Inferior parietal cortex (tissue), 1 donor: ENCODE results near the gene ADRB1.

ENCODE experiments used
- DNase-seq: peaks from one replicate; pipeline ENCODE4 v3.0.0-alpha.2; 2016; ENCODE audit errors: extremely low spot score

ADRB1 gene

DNA sequence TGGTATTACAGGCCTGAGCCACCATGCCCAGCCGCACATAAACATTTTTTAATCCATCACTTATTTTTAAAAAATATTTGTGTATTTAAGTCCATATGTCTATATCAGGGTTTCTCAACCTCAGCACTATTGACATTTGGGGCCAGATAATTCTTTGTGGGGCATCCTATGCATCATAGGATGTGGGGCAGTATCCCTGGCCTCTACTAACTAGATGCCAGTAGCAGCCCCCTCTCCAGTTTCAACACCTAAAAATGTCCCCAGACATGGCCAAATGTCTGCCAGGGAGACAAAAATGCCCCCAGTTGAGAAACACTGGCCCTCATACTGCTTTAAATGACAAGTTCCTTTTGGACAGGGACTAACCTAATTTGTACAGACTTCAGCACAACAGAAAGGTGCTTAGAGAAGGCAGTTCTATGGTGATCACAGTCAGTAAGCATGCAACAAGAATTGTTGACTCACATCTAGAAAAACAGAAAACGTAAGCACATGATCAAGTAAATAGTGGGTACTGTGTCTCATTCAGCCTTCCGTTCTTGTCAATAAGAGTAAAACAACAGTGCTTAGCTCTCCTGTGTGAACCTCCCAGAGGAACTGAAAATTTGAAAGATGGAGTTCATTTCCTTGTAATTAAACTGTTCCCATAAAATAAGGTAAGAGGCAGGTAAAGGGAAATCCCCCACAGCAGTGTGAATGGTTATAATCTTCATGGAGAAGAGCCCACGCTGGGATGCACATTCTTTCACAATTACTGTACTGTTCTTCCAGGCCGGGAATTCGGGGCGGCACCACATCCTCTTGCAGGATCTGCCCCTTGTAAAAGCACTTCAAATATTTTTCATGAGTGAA lies 17.3 kb upstream of the ADRB1 start:
- DNase-seq = no peak

DNA sequence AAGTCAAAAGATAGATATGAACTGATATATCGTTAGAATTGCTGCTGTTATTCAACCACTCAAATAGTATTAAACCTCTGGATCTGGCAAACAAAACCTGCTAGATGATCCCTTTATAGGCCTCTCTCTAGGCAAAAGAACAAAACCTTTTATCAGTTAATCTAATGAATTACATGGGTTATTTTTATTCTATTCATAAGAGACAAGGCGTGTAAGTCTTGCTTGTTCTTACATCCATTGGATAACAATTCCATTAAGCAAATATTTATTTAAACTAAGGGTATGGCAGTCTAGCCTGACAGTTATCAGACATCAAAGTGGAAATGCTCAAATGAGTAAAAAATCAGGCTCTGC lies 16.6 kb upstream of the ADRB1 start:
- DNase-seq = no peak

DNA sequence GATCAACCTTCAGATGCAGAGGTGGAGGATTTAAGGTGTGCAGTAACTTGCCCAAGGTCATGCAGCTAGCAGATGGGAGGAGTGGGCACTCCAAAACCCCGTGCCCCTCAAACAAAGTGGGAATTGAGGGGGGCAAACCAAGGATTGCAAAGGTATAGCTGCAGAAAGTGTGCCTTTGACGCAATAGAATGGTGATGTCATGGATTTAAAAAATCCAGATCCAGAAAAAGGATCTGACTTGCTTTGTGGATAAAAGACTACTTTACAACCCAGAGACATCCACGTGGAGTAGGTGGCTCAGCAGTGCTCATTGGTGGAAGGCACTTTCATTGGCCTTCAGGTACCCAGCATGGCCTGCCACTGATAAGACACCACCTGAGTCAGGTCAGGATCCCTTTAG lies 15.7 kb upstream of the ADRB1 start:
- DNase-seq = no peak

DNA sequence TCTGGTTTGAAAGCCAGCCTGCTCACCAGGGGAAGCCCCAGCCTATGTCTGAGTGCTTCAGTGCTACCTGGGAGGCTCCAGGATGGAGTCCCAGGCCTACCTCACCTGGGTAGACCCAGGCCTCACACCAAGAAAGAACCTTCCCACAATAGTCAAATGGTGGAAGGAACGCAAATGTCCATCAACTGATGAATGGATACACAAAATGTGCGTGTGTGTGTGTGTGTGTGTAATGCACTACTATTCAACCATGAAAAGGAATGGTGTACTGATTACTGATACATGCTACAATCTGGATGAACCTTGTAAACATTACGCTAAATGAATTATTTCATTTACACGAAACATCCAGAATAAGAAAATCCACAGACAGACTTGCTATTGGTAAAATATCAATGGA lies 15.2 kb upstream of the ADRB1 start:
- DNase-seq = no peak

DNA sequence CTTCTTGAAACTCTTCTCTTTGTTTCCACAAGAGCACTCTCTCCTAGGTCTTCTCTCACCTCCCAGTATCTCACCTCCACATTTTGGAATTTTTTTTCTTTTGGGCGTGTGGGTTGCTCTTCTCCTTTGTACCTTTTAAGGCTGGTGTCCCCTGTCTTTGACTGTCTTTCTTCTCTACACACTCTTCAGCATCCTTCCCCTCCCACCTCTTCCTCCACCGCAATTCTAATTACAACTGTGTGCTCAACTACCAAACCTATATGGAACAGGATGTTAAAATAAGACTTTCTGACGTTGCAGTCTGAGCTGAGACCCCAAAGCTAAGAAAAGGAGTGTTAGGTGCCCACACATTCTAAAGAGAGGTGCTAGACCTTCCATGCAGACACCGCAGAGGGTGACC lies 14.0 kb upstream of the ADRB1 start:
- DNase-seq = no peak

DNA sequence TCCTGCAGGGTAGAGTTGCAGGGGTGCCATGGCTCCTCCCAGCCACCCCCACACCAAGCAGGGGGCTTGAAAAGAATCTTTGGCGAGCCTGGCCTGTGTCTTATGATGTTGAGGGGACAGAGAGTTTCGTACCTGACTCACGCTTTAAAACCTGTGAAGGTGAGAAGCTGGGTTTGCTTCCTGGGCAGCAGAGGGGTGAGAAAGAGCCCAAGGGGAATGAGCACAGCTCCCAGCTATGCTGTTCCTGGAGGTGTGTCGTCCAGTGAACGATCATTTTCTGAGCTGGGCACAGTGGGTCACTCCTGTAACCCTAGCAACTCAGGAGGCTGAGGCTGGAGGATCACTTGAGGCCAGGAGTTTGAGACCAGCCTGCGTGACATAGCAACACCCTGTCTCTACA lies 13.5 kb upstream of the ADRB1 start:
- no peak for DNase-seq

DNA sequence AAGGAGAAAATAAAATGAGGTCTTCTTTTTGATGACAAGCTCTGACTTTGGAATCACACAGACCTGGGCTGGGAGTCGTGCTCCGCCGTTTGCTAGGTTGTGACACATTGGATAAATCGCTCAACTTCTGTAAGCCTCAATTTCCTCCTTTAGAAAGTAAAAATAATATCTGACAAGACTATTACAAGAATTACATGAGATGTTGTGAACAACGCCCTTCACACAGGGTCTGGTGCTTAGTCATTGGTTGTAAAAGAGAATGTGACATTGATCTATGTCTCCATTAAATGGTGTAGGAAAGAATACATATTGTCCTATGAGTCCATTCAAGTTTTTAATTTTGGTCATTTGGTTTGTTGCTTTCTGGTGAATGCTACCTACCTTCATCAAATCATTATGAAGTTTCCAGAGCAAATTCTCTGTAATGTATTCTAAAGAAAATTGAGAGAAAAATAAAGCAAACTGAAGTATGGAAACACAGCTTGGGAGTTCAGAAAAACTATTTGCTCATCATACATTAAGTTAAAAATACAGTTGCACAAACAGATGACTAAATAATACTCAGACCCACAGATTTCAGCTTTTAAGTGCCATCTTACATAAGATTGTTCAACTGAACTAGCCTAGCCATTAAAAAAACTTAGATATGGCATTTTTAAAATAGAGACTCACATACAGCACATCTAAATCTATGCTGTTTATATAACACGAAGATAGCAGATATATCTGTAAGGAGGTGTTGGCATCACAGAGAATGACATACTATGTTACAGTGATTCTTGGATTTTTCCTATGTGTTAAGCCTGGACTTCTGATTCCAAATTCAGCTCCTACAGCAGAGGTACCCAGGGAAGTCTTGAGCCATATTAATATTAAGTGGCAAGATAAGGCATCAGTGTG lies 12.3 kb upstream of the ADRB1 start:
- DNase-seq = no peak

DNA sequence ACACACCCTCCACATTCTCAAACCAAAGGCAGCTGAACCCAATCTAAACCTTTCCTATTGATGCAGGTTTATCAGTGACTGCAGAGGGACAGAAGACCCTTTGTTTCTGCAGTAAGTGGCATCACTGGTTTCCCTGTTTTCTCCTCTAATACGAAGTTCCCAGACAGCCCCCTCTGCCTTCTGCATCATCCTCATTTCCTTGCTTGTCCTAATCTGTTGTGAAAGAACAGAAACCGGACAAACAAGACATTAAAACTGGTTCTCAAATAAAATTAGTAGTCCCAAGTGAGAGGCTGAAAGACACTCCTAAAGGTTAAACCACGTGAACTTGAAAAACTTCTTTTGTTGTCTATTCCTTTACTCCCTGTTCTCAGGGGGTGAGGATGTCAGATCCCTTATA lies 10.1 kb upstream of the ADRB1 start:
- no peak for DNase-seq

DNA sequence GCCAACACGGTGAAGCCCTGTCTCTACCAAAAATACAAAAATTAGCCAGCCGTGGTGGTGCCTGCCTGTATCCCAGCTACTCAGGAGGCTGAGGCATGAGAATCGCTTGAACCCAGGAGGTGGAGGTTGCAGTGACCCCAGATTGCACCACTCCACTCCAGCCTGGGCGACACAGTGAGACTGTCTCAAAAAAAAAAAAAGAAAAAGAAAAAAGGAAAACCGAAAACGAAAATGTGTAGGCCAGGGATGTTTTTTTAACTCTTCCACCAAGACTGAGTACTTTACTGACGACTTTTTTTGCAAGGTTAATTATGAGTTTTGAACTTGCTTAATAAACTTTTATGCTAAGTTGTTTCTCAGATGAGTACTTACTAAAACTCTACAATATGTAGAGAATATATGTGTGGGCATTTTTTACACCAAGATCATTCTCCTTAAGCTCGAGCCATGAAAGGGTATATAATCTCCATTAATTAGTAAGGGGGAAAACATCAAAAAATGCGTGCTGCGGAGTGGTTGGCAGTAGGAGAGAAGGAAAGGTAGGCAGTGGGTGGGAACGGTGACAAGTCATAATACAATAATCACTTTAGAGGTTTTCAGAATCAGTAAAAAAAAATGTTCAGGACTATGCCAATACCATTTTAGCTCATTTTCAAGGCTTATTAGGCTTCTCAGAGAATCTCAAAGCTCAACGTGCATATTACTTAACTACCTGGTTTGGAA lies 8.6 kb upstream of the ADRB1 start:
- no peak for DNase-seq

DNA sequence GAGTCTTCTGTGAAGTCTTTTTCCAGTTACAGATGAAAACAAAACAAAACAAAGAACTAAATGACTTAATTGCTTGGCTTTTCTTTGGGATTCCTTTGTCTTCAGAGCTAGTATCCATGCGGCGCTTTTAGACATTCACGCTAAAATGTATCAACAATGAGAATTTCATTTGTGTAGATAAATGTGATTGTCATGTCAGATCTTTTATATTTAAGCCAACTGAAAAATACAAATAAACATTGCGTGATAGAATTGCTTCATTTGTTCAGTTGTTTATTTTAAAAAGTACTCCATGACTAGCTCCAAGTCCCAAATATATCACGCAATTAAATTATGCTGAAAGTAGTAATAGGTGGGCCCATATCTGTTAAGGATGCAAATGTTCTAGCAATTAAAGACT lies 7.9 kb upstream of the ADRB1 start:
- DNase-seq = no peak

DNA sequence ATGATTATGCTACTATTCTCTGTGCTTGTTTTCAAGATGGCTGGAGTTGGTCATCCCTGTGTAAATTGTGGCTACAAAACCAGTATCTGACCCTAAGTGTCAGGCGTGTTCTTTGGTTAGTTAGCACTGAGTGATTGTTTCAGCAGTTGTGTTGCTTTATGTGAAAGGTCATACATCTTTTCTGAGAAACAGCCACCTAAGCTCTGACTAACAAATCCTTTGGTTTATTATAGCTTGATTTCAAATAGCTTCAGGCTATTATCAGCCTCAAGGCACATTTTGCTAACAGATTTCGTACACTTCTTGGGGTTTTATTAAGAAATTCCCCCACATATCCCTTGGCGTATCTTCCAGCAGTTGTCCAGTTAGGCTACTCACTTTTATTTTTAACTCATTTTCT lies 4.8 kb upstream of the ADRB1 start:
- no peak for DNase-seq

DNA sequence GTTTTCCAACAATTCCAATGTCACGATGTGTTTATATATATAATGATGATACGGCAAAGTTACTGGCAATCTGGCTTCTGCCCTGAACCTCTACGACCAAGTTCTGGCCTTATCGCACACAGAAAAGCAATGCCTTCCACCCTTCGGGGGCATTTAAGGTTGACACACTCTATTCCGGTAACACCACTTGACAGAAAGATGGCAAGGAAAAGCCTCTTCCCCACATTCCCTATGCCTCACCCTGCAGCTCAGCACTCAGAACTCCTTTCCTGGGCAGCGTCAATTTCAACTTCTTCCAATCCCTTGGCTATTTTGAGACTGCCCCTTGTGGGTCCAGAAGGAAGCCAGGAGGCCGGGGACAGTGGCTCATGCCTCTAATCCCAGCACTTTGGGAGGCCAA lies 2.5 kb upstream of the ADRB1 start:
- no peak for DNase-seq

DNA sequence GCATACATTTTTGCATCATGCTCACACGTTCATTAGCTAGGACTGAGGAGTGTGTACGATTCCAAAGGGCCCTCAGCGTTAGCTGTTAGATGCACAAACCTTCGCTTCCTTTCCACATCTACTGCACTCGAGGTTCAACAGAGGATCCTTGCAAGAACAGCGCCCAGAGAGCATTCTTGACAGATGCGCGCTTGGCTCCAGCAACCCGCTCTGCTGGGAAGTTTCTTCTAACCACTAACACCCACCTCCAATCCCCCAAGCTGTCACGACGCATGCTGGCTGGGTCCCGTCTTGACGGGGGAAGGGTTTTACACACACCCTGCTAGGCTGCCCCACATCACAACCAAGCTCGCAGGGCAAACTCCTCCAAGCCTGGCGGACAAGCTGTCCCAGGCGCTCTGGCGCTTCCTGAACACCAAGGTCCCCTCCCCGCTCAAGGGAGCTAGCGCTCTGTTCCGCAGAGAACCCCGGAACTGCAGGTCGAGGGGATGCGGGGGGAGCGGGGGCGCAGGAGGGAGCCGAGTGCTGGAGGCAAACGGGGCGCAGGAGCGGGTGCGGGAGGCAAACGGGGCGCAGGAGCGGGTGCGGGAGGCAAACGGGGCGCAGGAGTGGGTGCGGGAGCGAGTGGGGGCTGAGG lies 653 bp upstream of the ADRB1 start:
- no peak for DNase-seq

DNA sequence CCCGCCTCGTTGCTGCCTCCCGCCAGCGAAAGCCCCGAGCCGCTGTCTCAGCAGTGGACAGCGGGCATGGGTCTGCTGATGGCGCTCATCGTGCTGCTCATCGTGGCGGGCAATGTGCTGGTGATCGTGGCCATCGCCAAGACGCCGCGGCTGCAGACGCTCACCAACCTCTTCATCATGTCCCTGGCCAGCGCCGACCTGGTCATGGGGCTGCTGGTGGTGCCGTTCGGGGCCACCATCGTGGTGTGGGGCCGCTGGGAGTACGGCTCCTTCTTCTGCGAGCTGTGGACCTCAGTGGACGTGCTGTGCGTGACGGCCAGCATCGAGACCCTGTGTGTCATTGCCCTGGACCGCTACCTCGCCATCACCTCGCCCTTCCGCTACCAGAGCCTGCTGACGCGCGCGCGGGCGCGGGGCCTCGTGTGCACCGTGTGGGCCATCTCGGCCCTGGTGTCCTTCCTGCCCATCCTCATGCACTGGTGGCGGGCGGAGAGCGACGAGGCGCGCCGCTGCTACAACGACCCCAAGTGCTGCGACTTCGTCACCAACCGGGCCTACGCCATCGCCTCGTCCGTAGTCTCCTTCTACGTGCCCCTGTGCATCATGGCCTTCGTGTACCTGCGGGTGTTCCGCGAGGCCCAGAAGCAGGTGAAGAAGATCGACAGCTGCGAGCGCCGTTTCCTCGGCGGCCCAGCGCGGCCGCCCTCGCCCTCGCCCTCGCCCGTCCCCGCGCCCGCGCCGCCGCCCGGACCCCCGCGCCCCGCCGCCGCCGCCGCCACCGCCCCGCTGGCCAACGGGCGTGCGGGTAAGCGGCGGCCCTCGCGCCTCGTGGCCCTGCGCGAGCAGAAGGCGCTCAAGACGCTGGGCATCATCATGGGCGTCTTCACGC lies 825 bp downstream of the ADRB1 start:
- DNase-seq = no peak

DNA sequence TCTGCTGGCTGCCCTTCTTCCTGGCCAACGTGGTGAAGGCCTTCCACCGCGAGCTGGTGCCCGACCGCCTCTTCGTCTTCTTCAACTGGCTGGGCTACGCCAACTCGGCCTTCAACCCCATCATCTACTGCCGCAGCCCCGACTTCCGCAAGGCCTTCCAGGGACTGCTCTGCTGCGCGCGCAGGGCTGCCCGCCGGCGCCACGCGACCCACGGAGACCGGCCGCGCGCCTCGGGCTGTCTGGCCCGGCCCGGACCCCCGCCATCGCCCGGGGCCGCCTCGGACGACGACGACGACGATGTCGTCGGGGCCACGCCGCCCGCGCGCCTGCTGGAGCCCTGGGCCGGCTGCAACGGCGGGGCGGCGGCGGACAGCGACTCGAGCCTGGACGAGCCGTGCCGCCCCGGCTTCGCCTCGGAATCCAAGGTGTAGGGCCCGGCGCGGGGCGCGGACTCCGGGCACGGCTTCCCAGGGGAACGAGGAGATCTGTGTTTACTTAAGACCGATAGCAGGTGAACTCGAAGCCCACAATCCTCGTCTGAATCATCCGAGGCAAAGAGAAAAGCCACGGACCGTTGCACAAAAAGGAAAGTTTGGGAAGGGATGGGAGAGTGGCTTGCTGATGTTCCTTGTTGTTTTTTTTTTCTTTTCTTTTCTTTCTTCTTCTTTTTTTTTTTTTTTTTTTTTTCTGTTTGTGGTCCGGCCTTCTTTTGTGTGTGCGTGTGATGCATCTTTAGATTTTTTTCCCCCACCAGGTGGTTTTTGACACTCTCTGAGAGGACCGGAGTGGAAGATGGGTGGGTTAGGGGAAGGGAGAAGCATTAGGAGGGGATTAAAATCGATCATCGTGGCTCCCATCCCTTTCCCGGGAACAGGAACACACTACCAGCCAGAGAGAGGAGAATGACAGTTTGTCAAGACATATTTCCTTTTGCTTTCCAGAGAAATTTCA lies 1.7 kb downstream of the ADRB1 start:
- DNase-seq = no peak

DNA sequence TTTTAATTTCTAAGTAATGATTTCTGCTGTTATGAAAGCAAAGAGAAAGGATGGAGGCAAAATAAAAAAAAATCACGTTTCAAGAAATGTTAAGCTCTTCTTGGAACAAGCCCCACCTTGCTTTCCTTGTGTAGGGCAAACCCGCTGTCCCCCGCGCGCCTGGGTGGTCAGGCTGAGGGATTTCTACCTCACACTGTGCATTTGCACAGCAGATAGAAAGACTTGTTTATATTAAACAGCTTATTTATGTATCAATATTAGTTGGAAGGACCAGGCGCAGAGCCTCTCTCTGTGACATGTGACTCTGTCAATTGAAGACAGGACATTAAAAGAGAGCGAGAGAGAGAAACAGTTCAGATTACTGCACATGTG lies 2.4 kb downstream of the ADRB1 start:
- DNase-seq = no peak

DNA sequence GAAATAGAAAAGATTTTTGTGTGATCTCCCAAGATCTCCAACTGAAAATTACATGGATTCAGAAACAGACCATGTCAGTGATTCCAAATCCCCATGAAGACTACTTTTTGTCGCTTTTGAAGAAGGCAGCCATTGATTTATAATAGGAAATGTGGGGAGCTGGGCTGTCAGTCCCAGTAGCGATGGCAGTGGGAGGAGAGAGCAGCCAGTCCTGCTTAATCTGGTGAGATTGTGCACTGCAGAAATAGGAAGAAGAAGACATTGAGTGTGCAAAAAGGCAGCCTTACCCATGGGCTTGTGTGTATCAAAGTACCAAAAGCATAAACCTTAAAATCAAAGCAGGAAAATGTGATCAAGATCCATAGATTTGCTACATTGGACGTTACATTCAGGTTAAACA lies 4.8 kb downstream of the ADRB1 start:
- DNase-seq = no peak

DNA sequence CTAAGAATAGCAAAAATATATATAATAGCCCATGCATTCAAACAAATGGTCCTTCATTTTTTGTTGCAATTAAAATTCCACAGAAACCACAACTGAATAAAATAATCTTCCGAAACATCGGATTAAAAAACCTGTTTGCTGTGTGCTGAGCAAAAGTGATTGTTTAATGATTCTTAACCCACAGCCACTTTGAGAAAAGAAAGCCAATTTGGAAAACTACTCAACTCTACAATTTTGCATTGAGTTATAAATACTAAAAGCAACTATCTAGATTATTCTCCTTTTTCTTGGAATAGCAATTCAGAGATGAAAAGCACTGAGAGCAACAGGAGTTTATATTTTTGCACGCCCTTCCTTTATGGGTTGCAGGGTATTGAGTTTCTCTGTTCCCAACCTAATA lies 8.0 kb downstream of the ADRB1 start:
- DNase-seq = no peak

DNA sequence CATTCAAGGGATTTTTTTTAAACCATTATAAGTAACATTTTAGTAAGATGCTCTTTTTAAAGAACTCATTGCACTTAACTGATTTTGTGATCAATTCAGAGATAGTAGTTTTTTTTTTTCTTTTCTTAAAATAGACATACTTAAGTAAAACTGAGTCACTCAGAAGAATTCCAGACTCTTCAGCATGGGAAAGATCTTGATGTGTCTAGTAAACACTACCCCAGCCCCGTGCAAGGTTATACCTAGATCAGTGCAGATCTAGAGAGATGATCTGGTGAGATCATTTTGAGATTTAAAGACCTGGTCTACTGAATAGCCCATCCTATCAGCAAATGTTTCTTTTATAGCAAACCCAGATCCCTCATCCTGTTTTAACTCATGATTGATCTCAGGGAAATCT lies 8.6 kb downstream of the ADRB1 start:
- no peak for DNase-seq

DNA sequence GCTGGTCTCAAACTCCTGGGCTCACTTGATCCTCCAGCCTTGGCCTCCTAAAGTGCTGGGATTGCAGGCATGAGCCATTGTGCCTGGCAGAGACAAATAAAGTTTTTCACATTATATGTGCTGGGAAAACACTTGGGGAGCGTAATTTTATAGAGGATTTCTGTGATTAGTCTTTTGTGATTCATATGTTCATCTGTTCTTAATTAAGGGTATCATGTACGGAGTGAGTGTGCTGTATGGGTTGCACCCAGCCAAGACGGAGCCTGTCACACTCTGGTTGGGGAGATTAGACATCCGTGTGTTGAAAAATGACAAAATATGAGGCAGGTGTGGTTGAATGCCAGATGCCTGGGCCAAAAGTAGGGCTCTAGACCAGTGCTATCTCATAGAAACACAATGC lies 10.3 kb downstream of the ADRB1 start:
- no peak for DNase-seq
